WTC11 (cell line): ENCODE results near the gene SSTR1. TPM values are rescaled to one million over a fixed set of nuclear protein-coding genes. Genes with fewer than 3 reads are reported as not detected.
A peak's percentile ranks its signal among the peaks of the same experiment; 100 is the strongest.

ENCODE experiments used
- ATAC-seq: fragments of 200-7000 bp; cut with Tn5 transposase; 2 replicates; pipeline ENCODE4 v1.10.0; 2021; ENCODE audit warnings: mild to moderate bottlenecking, moderate library complexity
- CTCF ChIA-PET: fragments of 300-600 bp; sonication (Branson Sonifier 250); formaldehyde crosslinking; loops from one replicate; lab custom pipeline; 2021; ENCODE audit warnings: antibody characterized with exemption; lab: Charles Lee
- POLR2A ChIA-PET: fragments of 350-600 bp; sonication (Branson Sonifier 250); formaldehyde crosslinking; loops from one replicate; lab custom pipeline; 2021; ENCODE audit warnings: antibody characterized with exemption; lab: Charles Lee
- DNase-seq: peaks from one replicate; pipeline ENCODE4 v3.0.0; 2021; ENCODE audit warnings: low spot score
- H3K27ac Mint-ChIP-seq: 2 replicates; pipeline ENCODE4 v1.8.0; 2021; ENCODE audit warnings: mixed read lengths
- H3K27me3 Mint-ChIP-seq: 2 replicates; pipeline ENCODE4 v1.8.0; 2021; ENCODE audit warnings: low read depth, mild to moderate bottlenecking, moderate library complexity, mixed read lengths
- H3K36me3 Mint-ChIP-seq: 2 replicates; pipeline ENCODE4 v1.8.0; 2021; ENCODE audit warnings: mixed read lengths
- H3K4me1 Mint-ChIP-seq: 2 replicates; pipeline ENCODE4 v1.8.0; 2022; ENCODE audit warnings: mixed read lengths
- H3K4me3 Mint-ChIP-seq: 2 replicates; pipeline ENCODE4 v1.8.0; 2021; ENCODE audit warnings: mild to moderate bottlenecking, moderate library complexity, mixed read lengths
- H3K9me3 Mint-ChIP-seq: 2 replicates; pipeline ENCODE4 v1.8.0; 2021; ENCODE audit warnings: mixed read lengths
- ETV6 ChIP-seq: sonication (generic); formaldehyde crosslinking; IDR thresholded peaks from 2 replicates; pipeline ENCODE4 v1.8.1; 2022; ENCODE audit warnings: mild to moderate bottlenecking, missing genetic modification reagents
- GABPB1 ChIP-seq: sonication (generic); formaldehyde crosslinking; IDR thresholded peaks from 2 replicates; pipeline ENCODE4 v1.8.1; 2023; ENCODE audit warnings: mild to moderate bottlenecking, missing genetic modification reagents
- IRF2 ChIP-seq: sonication (generic); formaldehyde crosslinking; IDR thresholded peaks from 2 replicates; pipeline ENCODE4 v1.8.0; 2022; ENCODE audit warnings: low read depth, missing genetic modification reagents, borderline replicate concordance
- MYBL2 ChIP-seq: sonication (generic); formaldehyde crosslinking; IDR thresholded peaks from 2 replicates; pipeline ENCODE4 v1.8.1; 2023; ENCODE audit warnings: mild to moderate bottlenecking, moderate library complexity, missing genetic modification reagents
- NFATC4 ChIP-seq: fragments of 250-450 bp; sonication (Bioruptor Pico); IDR thresholded peaks from 2 replicates; pipeline ENCODE4 v1.9.0; 2021; ENCODE audit warnings: mild to moderate bottlenecking
- PRRX2 ChIP-seq: fragments of 250-450 bp; sonication (Bioruptor Pico); IDR thresholded peaks from 2 replicates; pipeline ENCODE4 v1.8.0; 2021; ENCODE audit warnings: mild to moderate bottlenecking
- ZNF263 ChIP-seq: sonication (generic); formaldehyde crosslinking; IDR thresholded peaks from 2 replicates; pipeline ENCODE4 v1.8.1; 2022; ENCODE audit warnings: low read depth, mild to moderate bottlenecking, moderate library complexity, missing genetic modification reagents
- ZNF416 ChIP-seq: fragments of 250-450 bp; sonication (Bioruptor Pico); IDR thresholded peaks from 2 replicates; pipeline ENCODE4 v1.9.0; 2021; ENCODE audit warnings: mild to moderate bottlenecking, inconsistent platforms
- ZNF671 ChIP-seq: fragments of 250-450 bp; sonication (Bioruptor Pico); IDR thresholded peaks from 2 replicates; pipeline ENCODE4 v1.8.0; 2021; ENCODE audit warnings: mild to moderate bottlenecking
- total RNA-seq: library from RNA; stranded (reverse); gene quantifications from 3 replicates; pipeline ENCODE4 v1.2.3, GENCODE V29; 2021
- TF ChIP-seq, protein P1 (sequence below): fragments of 250-450 bp; sonication (Bioruptor Pico); IDR thresholded peaks from 2 replicates; pipeline ENCODE4 v1.8.0; 2021; ENCODE audit warnings: mild to moderate bottlenecking
- TF ChIP-seq, protein P2 (sequence below): sonication (generic); formaldehyde crosslinking; IDR thresholded peaks from 2 replicates; pipeline ENCODE4 v1.8.1; 2023; ENCODE audit warnings: mild to moderate bottlenecking, missing genetic modification reagents
- TF ChIP-seq, protein P3 (sequence below): sonication (generic); formaldehyde crosslinking; IDR thresholded peaks from 2 replicates; pipeline ENCODE4 v1.8.1; 2023; ENCODE audit warnings: mild to moderate bottlenecking, missing genetic modification reagents, borderline replicate concordance
- TF ChIP-seq, protein P4 (sequence below): fragments of 250-450 bp; sonication (Bioruptor Pico); conservative IDR thresholded peaks from 2 replicates; pipeline ENCODE4 v1.9.0; 2021; ENCODE audit warnings: mild to moderate bottlenecking
- TF ChIP-seq, protein P5 (sequence below): fragments of 250-450 bp; sonication (Bioruptor Pico); IDR thresholded peaks from 2 replicates; pipeline ENCODE4 v1.9.0; 2021; ENCODE audit warnings: mild to moderate bottlenecking
- TF ChIP-seq, protein P6 (sequence below): fragments of 250-450 bp; sonication (Bioruptor Pico); IDR thresholded peaks from 2 replicates; pipeline ENCODE4 v1.9.0; 2021; ENCODE audit warnings: mild to moderate bottlenecking, borderline replicate concordance
- TF ChIP-seq, protein P7 (sequence below): fragments of 200-600 bp; IDR thresholded peaks from 2 replicates; pipeline ENCODE4 v1.8.0; 2022; ENCODE audit warnings: antibody characterized with exemption

SSTR1 gene
- total RNA-seq, 1 experiment from 2014 or later: 1.7 TPM

DNA sequence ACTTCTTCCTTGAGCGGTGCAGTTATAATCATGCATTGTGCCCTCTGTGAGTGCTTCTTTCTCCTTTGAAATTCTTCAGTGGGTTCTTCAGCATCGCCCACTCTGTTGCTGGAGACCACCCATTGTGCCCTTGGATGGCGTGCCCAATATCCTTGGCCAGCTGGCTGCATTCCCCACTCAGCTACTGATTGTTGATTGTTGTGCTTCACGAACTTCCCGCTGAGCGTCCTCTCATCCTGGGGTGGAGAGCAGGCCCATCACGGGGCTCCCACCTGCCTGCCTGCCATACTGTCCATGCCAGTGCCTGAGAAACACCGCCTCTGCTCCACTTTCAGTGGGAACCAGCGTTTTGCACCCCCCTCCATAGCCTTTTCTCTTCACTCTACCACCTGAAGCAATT, 8.6 kb upstream of the SSTR1 start:
- DNase-seq (peak; percentile 26), ATAC-seq (no peak)
- TF ChIP-seq, protein P1, sequence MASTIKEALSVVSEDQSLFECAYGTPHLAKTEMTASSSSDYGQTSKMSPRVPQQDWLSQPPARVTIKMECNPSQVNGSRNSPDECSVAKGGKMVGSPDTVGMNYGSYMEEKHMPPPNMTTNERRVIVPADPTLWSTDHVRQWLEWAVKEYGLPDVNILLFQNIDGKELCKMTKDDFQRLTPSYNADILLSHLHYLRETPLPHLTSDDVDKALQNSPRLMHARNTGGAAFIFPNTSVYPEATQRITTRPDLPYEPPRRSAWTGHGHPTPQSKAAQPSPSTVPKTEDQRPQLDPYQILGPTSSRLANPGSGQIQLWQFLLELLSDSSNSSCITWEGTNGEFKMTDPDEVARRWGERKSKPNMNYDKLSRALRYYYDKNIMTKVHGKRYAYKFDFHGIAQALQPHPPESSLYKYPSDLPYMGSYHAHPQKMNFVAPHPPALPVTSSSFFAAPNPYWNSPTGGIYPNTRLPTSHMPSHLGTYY: 0 out of 2 replicates have a peak, but pooled peaks have one; percentile 12
- no peak for TF ChIP-seq IRF2
- TF ChIP-seq, protein P2, sequence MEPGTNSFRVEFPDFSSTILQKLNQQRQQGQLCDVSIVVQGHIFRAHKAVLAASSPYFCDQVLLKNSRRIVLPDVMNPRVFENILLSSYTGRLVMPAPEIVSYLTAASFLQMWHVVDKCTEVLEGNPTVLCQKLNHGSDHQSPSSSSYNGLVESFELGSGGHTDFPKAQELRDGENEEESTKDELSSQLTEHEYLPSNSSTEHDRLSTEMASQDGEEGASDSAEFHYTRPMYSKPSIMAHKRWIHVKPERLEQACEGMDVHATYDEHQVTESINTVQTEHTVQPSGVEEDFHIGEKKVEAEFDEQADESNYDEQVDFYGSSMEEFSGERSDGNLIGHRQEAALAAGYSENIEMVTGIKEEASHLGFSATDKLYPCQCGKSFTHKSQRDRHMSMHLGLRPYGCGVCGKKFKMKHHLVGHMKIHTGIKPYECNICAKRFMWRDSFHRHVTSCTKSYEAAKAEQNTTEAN: no peak
- TF ChIP-seq ETV6 (CRISPR knock-in tag): 0 out of 2 replicates have a peak, but pooled peaks have one; percentile 49
- TF ChIP-seq ZNF416 (CRISPR knock-in tag): 0 out of 2 replicates have a peak, but pooled peaks have one; percentile 47
- peak overlapping the region; percentile 49 for H3K4me3 Mint-ChIP-seq
- no peaks in the 10 kb centered on the region for H3K9me3 Mint-ChIP-seq
- peaks cover 66% of the 10 kb centered on the region for H3K4me1 Mint-ChIP-seq
- CTCF ChIA-PET: interaction anchor here (0.7 to 2.1 kb wide), 3 partner anchors 152 to 296 kb away, joined by 4 to 6 read pairs (median 4); no protein-coding TSS in a partner anchor
- peak overlapping the region; percentile 89 for H3K27ac Mint-ChIP-seq
- POLR2A ChIA-PET: interaction anchor here (1.3 kb wide), 1 partner anchor 9 kb away, joined by 4 read pairs; the partner anchor contains the start of gene SSTR1
- peaks cover 69% of the 10 kb centered on the region for H3K36me3 Mint-ChIP-seq
- peaks cover 2% of the 10 kb centered on the region for H3K27me3 Mint-ChIP-seq

DNA sequence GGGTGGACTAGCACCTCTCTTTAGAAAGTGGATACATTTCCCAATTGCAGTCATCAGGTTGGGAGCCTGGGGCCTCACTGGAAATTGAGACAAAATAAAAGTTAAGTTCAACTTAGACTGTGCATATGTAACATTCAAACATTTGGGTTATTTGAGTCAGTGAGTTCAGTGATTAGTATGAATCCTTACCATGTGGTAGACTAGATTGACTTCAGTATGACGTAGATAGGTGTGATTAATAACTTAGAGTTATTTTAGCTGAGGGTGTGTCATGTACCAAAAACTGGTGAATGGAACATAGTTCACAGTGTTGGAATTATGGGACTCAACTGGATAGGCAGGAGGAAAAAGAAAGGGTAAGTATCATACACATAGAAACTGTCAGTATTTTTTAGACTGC, 8.0 kb upstream of the SSTR1 start:
- peaks cover 8% of the 10 kb centered on the region for H3K27me3 Mint-ChIP-seq
- POLR2A ChIA-PET: no interaction called here

More for the DNA sequence above, 8.0 kb upstream of the SSTR1 start:
- Mint-ChIP-seq H3K27ac (peak overlapping the region; percentile 89), H3K36me3 (peaks cover 62% of the 10 kb centered on the region), H3K4me1 (peaks cover 61% of the 10 kb centered on the region), H3K9me3 (no peaks in the 10 kb centered on the region), H3K4me3 (no peak overlapping the region; the same call in 1 of the 2 replicates)
- DNase-seq (no peak), ATAC-seq (no peak)
- CTCF ChIA-PET: no interaction called here
- TF ChIP-seq, protein P1: peak; percentile 87
- TF ChIP-seq ZNF416 (CRISPR knock-in tag) (peak; percentile 54; the same call in 1 of the 2 replicates), GABPB1 (CRISPR knock-in tag) (no peak), MYBL2 (CRISPR knock-in tag) (no peak), PRRX2 (CRISPR knock-in tag) (peak; percentile 90), ZNF671 (CRISPR knock-in tag) (peak; percentile 73; the same call in 1 of the 2 replicates), ZNF263 (CRISPR knock-in tag) (no peak), NFATC4 (peak; percentile 87)
- TF ChIP-seq, protein P3, sequence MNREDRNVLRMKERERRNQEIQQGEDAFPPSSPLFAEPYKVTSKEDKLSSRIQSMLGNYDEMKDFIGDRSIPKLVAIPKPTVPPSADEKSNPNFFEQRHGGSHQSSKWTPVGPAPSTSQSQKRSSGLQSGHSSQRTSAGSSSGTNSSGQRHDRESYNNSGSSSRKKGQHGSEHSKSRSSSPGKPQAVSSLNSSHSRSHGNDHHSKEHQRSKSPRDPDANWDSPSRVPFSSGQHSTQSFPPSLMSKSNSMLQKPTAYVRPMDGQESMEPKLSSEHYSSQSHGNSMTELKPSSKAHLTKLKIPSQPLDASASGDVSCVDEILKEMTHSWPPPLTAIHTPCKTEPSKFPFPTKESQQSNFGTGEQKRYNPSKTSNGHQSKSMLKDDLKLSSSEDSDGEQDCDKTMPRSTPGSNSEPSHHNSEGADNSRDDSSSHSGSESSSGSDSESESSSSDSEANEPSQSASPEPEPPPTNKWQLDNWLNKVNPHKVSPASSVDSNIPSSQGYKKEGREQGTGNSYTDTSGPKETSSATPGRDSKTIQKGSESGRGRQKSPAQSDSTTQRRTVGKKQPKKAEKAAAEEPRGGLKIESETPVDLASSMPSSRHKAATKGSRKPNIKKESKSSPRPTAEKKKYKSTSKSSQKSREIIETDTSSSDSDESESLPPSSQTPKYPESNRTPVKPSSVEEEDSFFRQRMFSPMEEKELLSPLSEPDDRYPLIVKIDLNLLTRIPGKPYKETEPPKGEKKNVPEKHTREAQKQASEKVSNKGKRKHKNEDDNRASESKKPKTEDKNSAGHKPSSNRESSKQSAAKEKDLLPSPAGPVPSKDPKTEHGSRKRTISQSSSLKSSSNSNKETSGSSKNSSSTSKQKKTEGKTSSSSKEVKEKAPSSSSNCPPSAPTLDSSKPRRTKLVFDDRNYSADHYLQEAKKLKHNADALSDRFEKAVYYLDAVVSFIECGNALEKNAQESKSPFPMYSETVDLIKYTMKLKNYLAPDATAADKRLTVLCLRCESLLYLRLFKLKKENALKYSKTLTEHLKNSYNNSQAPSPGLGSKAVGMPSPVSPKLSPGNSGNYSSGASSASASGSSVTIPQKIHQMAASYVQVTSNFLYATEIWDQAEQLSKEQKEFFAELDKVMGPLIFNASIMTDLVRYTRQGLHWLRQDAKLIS (CRISPR knock-in tag): 0 out of 2 replicates have a peak, but pooled peaks have one; percentile 15
- TF ChIP-seq, protein P4, sequence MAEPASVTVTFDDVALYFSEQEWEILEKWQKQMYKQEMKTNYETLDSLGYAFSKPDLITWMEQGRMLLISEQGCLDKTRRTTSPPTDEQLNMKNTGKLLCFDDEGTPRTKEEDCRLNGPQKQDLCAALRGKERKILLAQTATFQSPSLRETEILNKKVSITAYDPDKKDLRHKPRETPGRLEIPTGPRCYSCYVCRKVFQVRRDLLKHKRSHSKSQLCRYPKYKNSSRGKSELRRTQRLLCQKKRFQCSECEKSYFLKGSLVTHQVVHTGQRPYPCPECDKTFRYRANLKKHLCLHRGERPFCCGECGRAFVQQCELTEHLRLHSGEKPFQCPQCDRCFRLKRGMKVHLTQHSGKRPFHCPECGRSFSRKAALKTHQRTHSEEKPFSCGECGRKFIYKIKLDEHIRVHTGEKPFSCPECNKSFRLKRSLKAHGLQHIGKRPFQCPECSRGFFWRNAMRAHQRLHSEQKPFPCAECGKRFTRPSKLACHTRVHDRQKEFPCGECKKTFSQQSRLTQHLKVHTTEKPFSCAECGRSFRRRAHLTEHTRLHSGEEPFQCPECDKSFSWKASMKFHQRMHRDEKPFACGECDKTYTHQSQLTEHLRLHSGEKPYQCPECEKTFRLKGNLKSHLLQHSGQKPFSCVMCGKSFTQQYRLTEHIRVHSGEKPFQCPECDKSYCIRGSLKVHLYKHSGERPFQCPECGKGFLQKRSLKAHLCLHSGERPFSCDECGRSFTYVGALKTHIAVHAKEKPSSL (CRISPR knock-in tag): peak; percentile 96
- TF ChIP-seq, protein P5, sequence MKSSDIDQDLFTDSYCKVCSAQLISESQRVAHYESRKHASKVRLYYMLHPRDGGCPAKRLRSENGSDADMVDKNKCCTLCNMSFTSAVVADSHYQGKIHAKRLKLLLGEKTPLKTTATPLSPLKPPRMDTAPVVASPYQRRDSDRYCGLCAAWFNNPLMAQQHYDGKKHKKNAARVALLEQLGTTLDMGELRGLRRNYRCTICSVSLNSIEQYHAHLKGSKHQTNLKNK (CRISPR knock-in tag): peak; percentile 93
- TF ChIP-seq, protein P6, sequence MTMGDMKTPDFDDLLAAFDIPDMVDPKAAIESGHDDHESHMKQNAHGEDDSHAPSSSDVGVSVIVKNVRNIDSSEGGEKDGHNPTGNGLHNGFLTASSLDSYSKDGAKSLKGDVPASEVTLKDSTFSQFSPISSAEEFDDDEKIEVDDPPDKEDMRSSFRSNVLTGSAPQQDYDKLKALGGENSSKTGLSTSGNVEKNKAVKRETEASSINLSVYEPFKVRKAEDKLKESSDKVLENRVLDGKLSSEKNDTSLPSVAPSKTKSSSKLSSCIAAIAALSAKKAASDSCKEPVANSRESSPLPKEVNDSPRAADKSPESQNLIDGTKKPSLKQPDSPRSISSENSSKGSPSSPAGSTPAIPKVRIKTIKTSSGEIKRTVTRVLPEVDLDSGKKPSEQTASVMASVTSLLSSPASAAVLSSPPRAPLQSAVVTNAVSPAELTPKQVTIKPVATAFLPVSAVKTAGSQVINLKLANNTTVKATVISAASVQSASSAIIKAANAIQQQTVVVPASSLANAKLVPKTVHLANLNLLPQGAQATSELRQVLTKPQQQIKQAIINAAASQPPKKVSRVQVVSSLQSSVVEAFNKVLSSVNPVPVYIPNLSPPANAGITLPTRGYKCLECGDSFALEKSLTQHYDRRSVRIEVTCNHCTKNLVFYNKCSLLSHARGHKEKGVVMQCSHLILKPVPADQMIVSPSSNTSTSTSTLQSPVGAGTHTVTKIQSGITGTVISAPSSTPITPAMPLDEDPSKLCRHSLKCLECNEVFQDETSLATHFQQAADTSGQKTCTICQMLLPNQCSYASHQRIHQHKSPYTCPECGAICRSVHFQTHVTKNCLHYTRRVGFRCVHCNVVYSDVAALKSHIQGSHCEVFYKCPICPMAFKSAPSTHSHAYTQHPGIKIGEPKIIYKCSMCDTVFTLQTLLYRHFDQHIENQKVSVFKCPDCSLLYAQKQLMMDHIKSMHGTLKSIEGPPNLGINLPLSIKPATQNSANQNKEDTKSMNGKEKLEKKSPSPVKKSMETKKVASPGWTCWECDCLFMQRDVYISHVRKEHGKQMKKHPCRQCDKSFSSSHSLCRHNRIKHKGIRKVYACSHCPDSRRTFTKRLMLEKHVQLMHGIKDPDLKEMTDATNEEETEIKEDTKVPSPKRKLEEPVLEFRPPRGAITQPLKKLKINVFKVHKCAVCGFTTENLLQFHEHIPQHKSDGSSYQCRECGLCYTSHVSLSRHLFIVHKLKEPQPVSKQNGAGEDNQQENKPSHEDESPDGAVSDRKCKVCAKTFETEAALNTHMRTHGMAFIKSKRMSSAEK (CRISPR knock-in tag): peak; percentile 6; the same call in 1 of the 2 replicates
- TF ChIP-seq, protein P7, sequence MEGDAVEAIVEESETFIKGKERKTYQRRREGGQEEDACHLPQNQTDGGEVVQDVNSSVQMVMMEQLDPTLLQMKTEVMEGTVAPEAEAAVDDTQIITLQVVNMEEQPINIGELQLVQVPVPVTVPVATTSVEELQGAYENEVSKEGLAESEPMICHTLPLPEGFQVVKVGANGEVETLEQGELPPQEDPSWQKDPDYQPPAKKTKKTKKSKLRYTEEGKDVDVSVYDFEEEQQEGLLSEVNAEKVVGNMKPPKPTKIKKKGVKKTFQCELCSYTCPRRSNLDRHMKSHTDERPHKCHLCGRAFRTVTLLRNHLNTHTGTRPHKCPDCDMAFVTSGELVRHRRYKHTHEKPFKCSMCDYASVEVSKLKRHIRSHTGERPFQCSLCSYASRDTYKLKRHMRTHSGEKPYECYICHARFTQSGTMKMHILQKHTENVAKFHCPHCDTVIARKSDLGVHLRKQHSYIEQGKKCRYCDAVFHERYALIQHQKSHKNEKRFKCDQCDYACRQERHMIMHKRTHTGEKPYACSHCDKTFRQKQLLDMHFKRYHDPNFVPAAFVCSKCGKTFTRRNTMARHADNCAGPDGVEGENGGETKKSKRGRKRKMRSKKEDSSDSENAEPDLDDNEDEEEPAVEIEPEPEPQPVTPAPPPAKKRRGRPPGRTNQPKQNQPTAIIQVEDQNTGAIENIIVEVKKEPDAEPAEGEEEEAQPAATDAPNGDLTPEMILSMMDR: no peak
